GM12864 (cell line): ENCODE data around the gene LRRC4.

Experiments used
- DNase-seq: peaks from one replicate; pipeline ENCODE4 v3.0.0-alpha.2; 2011; ENCODE audit warnings: low read depth
- H3K4me3 ChIP-seq: 2 replicates; pipeline ENCODE4 v1.5.1; 2011; ENCODE audit warnings: mild to moderate bottlenecking, low read depth, low read length, control low read depth
- TF ChIP-seq, protein P1 (sequence below): IDR thresholded peaks from 2 replicates; pipeline ENCODE4 v1.5.1; 2011; ENCODE audit warnings: low read depth, mild to moderate bottlenecking, moderate library complexity, low read length, control low read depth, inconsistent platforms; ENCODE audit errors: missing control alignments

The LRRC4 gene

DNA sequence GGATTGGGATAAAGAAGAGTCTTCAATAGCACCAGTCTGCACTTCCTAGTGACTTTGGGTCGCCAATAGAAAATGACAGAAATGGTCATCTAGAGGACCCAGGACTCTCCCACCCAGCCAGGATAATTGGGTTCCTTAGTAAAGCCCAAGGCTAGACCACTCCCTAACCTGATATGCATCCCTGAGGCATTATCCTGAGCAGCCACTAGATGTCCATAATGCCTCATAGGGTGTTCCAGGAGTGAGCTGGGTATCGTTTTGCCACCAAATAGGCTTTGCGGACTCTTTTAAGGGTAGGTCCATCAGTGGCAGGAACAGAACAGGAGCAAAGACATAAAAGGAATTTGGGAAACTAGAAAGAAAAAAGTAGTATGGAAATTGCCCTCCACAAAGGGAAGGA lies 4.5 kb upstream of the LRRC4 start:
- TF ChIP-seq, protein P1, sequence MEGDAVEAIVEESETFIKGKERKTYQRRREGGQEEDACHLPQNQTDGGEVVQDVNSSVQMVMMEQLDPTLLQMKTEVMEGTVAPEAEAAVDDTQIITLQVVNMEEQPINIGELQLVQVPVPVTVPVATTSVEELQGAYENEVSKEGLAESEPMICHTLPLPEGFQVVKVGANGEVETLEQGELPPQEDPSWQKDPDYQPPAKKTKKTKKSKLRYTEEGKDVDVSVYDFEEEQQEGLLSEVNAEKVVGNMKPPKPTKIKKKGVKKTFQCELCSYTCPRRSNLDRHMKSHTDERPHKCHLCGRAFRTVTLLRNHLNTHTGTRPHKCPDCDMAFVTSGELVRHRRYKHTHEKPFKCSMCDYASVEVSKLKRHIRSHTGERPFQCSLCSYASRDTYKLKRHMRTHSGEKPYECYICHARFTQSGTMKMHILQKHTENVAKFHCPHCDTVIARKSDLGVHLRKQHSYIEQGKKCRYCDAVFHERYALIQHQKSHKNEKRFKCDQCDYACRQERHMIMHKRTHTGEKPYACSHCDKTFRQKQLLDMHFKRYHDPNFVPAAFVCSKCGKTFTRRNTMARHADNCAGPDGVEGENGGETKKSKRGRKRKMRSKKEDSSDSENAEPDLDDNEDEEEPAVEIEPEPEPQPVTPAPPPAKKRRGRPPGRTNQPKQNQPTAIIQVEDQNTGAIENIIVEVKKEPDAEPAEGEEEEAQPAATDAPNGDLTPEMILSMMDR = peak; percentile 49
- no peak for DNase-seq
- H3K4me3 ChIP-seq = no peak overlapping the region

DNA sequence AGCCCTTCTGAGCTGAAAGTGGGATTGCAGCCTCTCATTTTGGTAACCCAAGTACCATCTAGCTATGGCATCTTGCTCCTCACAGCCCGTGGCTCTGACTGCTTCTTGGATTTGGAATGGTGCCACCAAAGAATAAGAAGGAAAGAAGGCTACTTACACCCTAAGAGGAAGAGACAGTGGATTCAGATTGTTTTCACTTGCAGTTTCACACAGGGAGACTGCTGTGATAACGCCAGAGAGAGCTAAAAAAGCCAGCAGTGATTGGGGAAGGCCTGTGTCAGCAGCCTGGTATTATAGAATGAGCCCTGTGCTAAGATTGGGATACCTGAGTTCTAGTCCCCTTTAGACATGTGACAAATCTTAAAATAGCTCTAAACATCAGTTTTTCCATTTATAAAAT lies 3.6 kb upstream of the LRRC4 start:
- no peak for DNase-seq
- no peak overlapping the region for H3K4me3 ChIP-seq
- TF ChIP-seq, protein P1 = no peak

DNA sequence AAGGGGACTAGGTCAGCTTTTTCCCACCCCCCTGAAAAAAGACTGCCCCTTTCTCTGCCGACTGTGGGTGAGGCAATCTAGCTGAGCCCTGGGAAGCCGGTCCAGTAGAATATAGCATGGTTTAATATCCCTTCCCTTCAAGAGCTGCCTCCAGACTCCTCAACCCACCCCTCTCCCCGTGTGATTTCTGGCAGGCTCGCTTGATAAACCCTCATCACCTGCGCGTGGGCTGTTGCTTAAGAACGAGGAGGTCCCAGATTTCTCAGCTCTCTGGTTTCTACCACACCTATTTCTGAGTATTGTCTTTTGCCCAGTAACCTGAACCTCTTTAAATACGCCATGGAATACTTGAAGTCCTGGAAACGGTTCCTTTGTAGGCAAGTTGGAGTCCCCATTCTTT lies 2.0 kb upstream of the LRRC4 start:
- TF ChIP-seq, protein P1 = no peak
- no peak overlapping the region for H3K4me3 ChIP-seq
- DNase-seq = no peak

DNA sequence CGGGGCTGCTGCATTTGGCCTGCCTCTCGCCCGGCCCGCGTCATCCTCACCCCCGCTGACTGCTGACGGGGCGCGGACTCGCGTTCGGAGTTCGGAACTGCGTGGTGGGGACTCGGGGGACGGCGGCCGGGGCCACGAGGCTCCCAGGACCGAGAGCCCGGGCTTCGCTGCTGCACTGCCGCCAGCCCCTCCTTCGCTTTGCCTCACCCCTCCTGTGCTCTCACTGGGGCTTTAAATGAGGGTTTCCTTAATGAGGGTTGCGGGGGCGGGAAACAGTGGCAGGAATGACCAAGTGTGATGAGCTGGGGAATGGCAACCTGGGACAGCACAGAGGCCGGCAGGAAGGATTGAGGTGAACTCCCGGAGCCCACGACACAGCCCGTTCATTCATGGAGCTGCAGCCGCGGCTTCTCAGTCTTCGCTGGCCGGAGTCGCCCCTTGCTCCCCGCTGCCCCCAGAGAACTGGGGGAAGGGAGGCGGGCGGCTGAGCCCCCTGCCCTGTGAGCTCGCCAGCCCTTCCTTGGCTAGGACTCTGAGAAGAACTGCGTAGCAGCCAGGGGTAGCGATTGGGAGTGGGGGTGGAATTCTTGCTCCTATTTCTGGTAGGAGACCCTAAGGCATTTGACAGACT lies 1.5 kb upstream of the LRRC4 start:
- TF ChIP-seq, protein P1 = no peak
- H3K4me3 ChIP-seq = no peak overlapping the region
- no peak for DNase-seq

DNA sequence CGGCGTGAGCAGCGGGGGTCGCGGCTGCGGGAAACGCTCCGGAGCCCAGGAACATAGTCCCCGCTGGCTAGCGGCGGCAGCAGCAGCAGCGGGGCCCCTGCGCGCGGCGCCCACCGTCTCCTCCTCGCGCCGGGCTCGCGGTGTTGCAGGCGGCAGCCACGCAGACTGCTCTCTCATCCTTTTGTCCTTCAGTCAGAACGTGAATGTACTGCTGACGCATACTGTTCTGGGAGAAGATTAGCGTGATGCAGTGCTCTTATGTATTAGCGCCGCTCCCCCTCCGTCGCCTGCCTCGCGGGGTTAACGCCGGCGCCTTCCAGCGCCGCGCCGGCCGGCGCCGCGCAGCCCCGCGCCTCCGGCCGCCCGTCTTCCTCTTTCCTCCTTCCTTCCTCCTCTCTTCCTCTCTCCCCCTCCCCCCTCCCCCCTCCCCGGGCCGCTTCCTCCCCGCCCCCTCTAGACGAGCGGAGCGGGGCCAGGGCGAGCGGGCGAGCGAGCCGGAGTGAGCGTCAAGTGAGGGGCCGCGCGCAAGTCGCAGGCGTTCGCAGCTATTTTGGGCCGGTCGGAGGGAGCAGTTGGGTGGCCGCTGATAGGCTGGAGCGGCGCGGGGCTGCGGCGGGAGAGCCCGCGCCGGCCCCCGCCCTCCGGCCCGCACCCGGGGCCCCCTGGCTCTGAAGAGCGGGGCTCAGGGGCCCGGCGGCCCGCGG lies 816 bp upstream of the LRRC4 start:
- peak; percentile 19 for DNase-seq
- no peak overlapping the region; the same call in 1 of the 2 replicates for H3K4me3 ChIP-seq
- TF ChIP-seq, protein P1 = peak; percentile 6

DNA sequence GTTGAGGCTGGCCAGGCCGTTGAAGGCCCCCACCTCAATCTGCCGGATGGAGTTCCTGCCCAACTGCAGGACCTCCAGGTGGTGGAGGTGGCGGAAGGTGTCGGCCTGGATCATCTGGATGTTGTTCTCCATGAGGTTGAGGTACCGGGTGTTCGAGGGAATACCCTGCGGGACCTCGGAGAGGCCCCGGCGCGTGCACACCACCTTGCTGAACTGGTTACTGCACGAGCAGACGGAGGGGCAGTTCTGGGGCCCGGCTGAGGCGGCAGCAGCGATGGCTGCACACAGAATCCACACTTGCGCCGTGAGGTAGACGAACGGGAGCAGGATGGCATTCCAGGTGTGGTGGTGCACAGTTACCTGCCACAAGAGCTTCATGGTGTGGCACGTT lies 979 bp downstream of the LRRC4 start:
- no peak overlapping the region; the same call in 1 of the 2 replicates for H3K4me3 ChIP-seq
- TF ChIP-seq, protein P1 = no peak
- DNase-seq = no peak

DNA sequence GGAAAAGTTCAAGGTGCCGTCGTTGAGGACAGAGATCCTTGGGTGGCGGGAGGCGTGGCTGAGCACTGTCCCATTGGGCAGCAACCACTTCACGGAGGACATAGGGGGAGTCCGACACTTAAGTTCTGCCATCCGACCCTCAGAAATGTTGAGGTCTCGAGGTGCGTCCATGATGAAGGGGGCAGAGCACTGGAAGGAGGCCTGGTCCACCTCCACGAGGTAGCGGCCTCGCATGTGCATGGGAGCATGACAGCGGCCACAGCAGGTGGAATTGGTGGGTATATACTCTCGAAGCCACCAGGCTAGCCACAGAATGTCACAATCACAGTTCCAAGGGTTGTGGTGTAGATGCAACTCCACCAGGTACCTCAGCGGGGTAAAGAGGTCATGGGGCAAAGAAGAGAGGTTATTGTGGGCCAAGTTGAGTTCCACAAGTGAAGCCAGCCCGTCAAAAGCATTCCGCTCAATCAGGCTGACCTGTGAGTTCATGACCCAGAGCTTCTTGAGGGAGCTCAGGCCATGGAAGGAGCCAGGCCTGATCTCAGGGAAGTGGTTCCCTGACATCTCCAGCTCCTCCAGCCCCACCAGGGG lies 1.7 kb downstream of the LRRC4 start:
- DNase-seq = no peak
- no peak overlapping the region for H3K4me3 ChIP-seq
- TF ChIP-seq, protein P1 = no peak
